Neutrophil (primary cell): Measurements from ENCODE around the gene PCNX3.

Source experiments
- H3K27ac ChIP-seq: fragments of 200-600 bp; sonication (generic); 2 replicates; pipeline ENCODE4 v1.5.1; 2016; ENCODE audit warnings: mild to moderate bottlenecking, moderate library complexity
- H3K27me3 ChIP-seq: fragments of 200-600 bp; sonication (generic); 2 replicates; pipeline ENCODE4 v1.6.0; 2016; ENCODE audit warnings: mild to moderate bottlenecking
- H3K36me3 ChIP-seq: fragments of 200-600 bp; sonication (generic); 2 replicates; pipeline ENCODE4 v1.5.1; 2017
- H3K4me1 ChIP-seq, 2 experiments: fragments of 200-600 bp in 1 of 2; sonication (generic) in 1 of 2; 1 replicate in 1 of 2; 2 replicates in 1 of 2; pipeline versions ENCODE4 v1.5.1 to v1.6.1; 2013 to 2016; ENCODE audit warnings: low read depth in 1 of 2, low read length in 1 of 2, mild to moderate bottlenecking in 1 of 2, moderate library complexity in 1 of 2; ENCODE audit not compliant: control insufficient read depth in 1 of 2, insufficient read depth in 1 of 2
- H3K4me3 ChIP-seq, 2 experiments: fragments of 200-600 bp in 1 of 2; sonication (generic) in 1 of 2; 1 replicate in 1 of 2; 2 replicates in 1 of 2; pipeline ENCODE4 v1.5.1; 2013 to 2016; ENCODE audit warnings: low read depth in 1 of 2, low read length in 1 of 2, mild to moderate bottlenecking in 1 of 2, moderate library complexity in 1 of 2
- H3K9me3 ChIP-seq: fragments of 200-600 bp; sonication (generic); 2 replicates; pipeline ENCODE4 v1.5.1; 2016
- CTCF ChIP-seq: fragments of 200-600 bp; sonication (generic); IDR thresholded peaks from 2 replicates; pipeline ENCODE4 v1.5.1; 2016; ENCODE audit warnings: antibody characterized with exemption

Gene PCNX3

GRCh38 chr11:65592858-65593517 is 22.6 kb upstream of the PCNX3 start:
- no peak for TF ChIP-seq CTCF
- no peaks in the 10 kb centered on the region for H3K27me3 ChIP-seq

GRCh38 chr11:65593518-65594414 is 21.8 kb upstream of the PCNX3 start:
- Histone ChIP-seq H3K27me3 (no peaks in the 10 kb centered on the region), H3K9me3 (no peaks in the 10 kb centered on the region), H3K4me1 (peaks cover 1 to 2% of the 10 kb centered on the region in 2 experiments), H3K36me3 (peaks cover 97% of the 10 kb centered on the region), H3K4me3 (no peak overlapping the region), H3K27ac (peak overlapping the region; percentile 34)
- peak; percentile 54 for TF ChIP-seq CTCF

More at GRCh38 chr11:65592858-65593517, 22.6 kb upstream of the PCNX3 start:
- no peaks in the 10 kb centered on the region for H3K9me3 ChIP-seq
- peaks cover 9% of the 10 kb centered on the region in 2 experiments for H3K4me1 ChIP-seq
- peak overlapping the region; percentile 34 for H3K27ac ChIP-seq
- no peak overlapping the region for H3K4me3 ChIP-seq
- H3K36me3 ChIP-seq, result peaks cover 96% of the 10 kb centered on the region

- peak overlapping the region; percentile 10 for H3K27ac ChIP-seq
- H3K27me3 ChIP-seq, result no peaks in the 10 kb centered on the region
- H3K9me3 ChIP-seq, result no peaks in the 10 kb centered on the region
- no peak for TF ChIP-seq CTCF
- H3K4me3 ChIP-seq, result no peak overlapping the region
- no peaks in the 10 kb centered on the region for H3K4me1 ChIP-seq
- peaks cover 97% of the 10 kb centered on the region for H3K36me3 ChIP-seq
Measured at GRCh38 chr11:65595131-65595530, 20.4 kb upstream of the PCNX3 start.

- Histone ChIP-seq H3K27ac (peak within 1 kb of the TSS; percentile 10), H3K4me3 (no peak within 1 kb of the TSS), H3K27me3 (no peaks in the 10 kb centered on the region), H3K9me3 (no peaks in the 10 kb centered on the region), H3K36me3 (peaks cover 97% of the 10 kb centered on the region), H3K4me1 (no peaks in the 10 kb centered on the region)
- no peak for TF ChIP-seq CTCF
Measured at GRCh38 chr11:65595543-65596281, 19.9 kb upstream of the PCNX3 start, which contains the start of gene KCNK7. TSS of gene KCNK7 (minus strand) at chr11:65595800. CDS start at chr11:65595772, 28 bp downstream.

GRCh38 chr11:65596520-65596919 is 19.1 kb upstream of the PCNX3 start:
- no peaks in the 10 kb centered on the region for H3K4me1 ChIP-seq
- H3K27me3 ChIP-seq, result no peaks in the 10 kb centered on the region
- H3K9me3 ChIP-seq, result no peaks in the 10 kb centered on the region
- H3K36me3 ChIP-seq, result peaks cover 97% of the 10 kb centered on the region
- TF ChIP-seq CTCF, result no peak
- no peak overlapping the region for H3K27ac ChIP-seq
- no peak overlapping the region for H3K4me3 ChIP-seq
